ENCODE results near the gene CPSF4L.

CPSF4L gene

DNA sequence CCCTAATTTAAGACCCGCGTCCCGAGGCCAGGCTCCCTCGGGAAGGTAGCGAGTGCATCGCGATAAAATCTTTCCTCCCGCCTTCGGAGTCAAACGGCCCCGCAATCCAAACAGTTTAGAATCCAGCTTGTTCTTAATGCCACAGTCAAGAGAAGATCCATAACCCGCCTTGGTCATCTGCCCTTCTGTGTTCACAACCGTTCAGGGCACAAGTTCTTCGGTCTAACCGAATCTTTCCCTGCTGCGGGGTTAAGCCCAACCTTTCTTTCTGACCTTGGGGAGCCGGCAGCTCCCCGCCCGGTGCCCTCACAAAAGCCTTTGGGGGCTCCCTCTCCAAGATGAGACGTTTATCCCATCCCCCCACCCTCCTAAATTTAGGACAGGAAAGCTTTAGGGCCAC is 30.3 kb downstream of the CPSF4L start:
- no peak for DNase-seq

DNA sequence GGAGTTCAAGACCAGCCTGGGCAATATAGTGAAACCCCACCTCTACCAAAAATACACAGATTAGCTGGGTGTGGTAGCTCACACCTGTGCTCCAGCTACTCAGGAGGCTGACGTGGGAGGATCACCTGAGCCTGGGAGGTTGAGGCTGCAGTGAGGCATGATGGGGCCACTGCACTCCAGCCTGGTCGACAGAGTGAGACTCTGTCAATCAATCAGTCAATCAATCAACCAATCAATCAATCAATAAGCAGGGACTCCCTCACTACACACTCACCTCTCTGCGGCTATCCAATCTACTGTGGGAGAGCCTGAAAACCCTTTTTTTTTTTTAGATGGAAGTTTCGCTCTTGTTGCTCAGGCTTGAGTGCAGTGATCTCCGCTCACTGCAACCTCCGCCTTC is 31.6 kb downstream of the CPSF4L start:
- no peak for DNase-seq

- peak; percentile 26 for DNase-seq
Measured at GRCh38 chr17:73228748-73229236, 32.9 kb downstream of the CPSF4L start.

GRCh38 chr17:73227944-73228343 is 33.7 kb downstream of the CPSF4L start:
- no peak for DNase-seq

DNA sequence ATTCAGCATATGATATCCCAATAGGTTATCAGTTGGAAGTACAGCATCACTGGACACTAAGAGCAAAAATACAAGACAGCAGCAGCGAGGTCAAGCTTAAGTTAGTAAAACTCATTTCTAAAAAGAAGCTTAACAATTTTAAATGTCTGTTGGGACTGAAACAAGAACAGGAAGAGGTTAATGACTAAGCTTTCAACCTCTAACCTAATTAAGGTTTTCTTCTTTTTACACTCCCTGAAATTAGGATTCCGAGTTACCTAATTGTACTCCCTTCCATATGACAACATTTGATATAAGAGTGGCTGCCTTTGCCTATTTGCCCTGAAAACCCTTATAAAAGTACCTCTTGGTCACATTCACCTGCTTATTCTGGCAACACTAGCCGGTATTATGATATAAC is 34.3 kb downstream of the CPSF4L start:
- DNase-seq, result no peak

DNA sequence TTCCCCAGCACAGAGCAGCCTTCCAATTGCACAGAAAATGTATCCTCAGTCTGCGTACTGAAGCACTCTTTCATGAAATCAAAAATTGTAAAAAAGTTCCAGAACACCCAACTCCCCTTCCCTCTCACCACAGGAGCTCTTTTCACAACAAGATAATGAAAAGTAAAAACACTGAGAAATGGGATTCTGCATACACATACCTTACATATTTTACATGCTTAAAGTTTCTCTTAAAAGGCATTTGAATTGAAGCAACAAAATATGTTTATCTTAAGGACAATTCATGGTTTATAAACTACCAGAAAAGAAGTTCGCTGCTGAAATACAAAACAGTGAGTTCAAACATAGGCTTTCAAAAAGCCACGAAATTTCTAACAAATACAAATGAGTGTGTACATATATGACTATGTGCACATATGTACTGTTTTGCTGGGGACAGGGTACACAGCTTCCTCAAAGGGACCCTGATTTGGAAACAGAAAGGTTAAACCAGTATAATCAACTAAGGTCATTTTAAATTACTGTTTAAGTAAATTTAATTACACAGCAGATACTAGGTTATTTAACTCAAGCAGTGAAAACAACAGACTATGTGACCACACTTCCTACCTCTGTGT is 35.0 kb downstream of the CPSF4L start:
- no peak for DNase-seq

GRCh38 chr17:73224663-73225305 is 36.9 kb downstream of the CPSF4L start:
- no peak for DNase-seq

DNA sequence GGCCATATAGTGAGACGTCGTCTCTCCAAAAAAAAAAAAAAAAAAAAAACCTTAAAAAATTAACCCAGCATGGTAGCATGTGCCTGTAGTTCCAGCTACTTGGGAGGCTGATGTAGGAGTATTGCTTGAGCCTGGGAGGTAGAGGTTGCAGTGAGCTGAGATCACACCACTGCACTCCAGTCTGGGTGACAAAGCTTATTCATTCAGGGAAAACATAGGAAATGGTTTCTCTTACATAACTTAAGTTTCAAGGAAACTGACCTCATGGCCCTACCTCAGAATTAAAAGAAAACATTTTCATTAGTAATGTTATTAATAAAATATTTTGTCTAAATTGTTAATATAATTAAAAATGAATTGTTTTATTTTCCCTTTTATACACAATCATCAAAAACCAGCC is 37.4 kb downstream of the CPSF4L start:
- DNase-seq, result no peak

GRCh38 chr17:73223626-73224230 is 38.0 kb downstream of the CPSF4L start:
- no peak for DNase-seq

- peak; percentile 46 for DNase-seq
Measured at GRCh38 chr17:73215447-73215846, 46.2 kb downstream of the CPSF4L start.

DNA sequence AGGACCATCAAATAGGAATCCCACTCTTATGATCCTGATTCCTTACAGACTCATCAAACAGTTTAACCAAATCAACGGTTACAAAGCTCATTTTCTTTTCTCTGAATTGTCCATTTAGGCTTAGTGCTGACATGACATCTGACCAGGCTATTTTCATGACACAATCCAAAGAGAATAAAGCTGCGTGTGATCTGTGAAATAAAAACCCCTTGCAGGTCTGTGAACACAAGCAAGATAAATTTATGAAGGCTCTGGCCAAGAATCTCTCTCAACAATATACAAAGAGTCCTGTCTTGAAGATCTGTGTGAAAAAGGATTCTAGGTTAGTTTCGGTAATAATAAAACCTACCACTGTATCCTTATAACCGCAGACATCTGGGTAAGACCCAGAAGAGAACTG is 46.8 kb downstream of the CPSF4L start:
- no peak for DNase-seq

DNA sequence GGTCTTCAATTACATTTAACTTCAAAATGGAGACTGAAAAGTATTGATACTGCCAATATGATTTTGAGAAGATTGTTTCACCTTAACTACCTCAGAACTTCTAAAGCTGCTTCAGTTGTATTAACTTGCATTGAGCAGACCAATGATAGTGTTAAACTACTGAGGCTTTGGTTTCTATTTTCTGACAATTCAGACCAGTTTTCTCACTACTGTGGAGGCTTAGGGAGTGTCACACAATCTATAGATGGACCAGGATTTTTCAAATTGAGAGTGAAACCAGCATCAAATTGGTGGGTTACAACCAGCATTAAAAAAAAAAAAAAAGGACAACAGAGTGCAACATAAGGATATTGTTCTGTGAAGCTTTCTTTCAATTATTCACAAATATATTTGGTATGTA is 47.7 kb downstream of the CPSF4L start:
- no peak for DNase-seq

DNA sequence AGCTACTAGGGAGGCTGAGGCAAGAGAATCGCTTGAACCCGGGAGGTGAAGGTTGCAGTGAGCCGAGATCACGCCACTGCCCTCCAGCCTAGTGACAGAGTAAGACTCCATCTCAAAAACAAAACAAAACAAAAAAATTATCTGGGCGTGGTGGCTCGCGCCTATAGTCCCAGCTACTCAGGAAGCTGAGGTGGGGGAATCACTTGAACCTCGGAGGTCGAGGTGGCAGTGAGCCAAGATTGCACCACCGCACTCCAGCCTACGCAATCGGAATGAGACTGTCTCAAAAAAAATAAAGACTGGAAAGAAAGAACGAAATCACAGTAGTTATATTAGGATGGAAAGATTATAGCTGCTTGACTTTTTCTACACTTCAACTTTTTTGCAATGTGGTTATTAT is 49.9 kb downstream of the CPSF4L start:
- no peak for DNase-seq

GRCh38 chr17:73210002-73210678 is 51.5 kb downstream of the CPSF4L start:
- DNase-seq, result no peak

- no peak for DNase-seq
Measured at GRCh38 chr17:73209436-73209835, 52.2 kb downstream of the CPSF4L start.

GRCh38 chr17:73208139-73208827 is 53.4 kb downstream of the CPSF4L start:
- no peak for DNase-seq

- peak; percentile 83 for DNase-seq
Measured at GRCh38 chr17:73205459-73205961, 56.2 kb downstream of the CPSF4L start.

DNA sequence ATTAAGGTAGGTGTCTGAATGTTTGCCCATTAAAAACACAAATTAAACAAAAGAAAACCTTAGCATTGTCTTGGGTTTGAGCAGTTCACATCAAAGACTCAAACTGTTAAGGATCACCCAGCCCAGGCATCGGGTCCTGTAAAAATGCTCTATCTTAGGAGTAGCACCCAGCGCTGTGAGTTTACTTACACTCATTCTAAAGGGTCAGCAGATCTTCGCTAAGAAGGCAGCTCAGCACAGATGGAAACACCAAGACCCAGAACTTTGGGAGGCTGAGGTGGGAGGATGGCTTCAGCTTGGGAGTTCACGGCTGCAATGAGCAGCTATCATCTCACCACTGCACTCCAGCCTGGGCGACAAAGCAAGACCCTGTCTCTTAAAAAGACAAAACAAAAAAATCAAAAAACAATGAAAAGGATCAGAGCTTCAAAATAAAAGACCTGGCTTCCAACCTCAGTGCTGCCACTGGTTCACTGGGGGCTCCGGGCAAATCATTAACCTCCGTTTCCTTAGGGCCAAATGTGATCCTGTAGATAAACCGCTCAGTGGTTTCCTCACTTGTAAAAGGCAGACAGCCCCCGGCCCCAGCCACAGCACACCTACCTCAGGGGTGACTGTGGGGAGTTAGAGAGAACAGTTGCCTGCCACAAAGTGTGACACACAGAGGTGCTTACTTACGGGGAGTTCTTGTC is 57.7 kb downstream of the CPSF4L start:
- no peak for DNase-seq

DNA sequence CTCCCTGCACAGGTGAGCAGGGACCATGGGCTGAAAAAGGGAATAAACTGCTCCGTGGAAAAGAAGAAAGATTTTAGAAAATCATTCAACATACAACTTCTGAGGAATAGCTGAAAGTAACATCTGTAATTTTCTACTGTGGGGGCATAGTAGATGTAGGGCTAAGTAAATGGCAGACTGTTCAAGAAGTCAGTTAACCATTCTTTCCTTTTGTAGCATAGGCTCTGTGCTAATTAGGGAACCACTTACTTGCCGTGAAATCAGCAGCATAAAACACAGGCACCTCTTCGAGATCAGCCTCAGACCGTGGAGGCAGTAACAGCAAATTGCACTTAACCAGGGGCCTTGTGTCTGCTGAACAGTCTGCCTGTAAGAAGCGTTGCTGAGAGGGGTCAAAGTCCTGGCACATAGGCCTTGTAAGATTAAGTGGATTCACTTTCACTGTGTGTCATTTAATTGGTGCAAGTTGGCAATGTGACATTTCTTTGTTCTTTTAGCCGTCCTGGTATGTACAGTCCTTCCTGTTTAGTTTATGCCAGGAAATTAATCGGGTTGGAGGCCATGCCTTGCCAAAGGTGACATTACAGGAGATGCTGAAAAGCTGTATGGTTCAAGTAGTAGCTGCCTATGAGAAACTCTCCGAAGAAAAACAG is 58.4 kb downstream of the CPSF4L start:
- DNase-seq, result no peak

DNA sequence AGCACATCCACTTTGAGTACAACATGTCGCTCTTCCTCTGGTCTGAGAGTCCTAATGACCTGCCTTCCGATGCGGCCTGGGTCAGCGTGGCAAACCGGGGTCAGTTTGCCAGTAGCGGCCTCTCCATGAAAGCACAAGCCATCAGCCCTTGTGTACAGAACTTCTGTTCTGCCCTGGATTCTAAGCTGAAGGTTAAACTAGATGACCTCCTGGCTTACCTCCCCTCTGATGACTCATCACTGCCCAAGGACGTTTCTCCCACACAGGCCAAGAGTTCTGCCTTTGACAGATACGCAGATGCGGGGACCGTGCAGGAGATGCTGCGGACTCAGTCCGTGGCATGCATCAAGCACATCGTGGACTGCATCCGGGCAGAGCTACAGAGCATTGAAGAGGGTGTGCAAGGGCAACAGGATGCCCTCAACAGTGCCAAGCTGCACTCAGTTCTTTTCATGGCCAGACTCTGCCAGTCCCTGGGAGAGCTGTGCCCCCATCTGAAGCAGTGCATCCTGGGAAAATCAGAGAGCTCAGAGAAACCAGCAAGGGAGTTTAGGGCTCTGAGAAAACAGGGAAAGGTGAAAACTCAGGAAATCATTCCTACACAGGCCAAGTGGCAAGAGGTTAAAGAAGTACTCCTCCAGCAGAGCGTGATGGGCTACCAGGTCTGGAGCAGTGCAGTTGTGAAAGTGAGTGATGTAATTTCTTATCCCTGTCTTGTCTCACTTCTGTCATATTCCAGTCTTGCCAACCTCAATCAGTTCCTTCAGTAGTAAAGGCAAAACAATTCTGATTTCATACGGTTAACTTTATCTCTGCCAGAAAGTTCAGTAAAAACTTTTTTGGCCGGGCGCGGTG is 60.2 kb downstream of the CPSF4L start:
- no peak for DNase-seq

- no peak for DNase-seq
Measured at GRCh38 chr17:73200476-73200875, 61.2 kb downstream of the CPSF4L start.

Data from NCI-H510A (cell line).